HG03439 (cell line): Measurements from ENCODE around the gene PSMD6.

Source experiments
- ATAC-seq: cut with Tn5 transposase; IDR thresholded peaks from one replicate; pipeline ENCODE4 v1.9.1; 2021; ENCODE audit warnings: mild to moderate bottlenecking, moderate library complexity; ENCODE audit not compliant: unreplicated experiment

Gene PSMD6

GRCh38 chr3:64023187-64023860 lies at the start of gene PSMD6:
Gene PSMD6, minus strand, starts transcription at chr3:64023494. Its CDS starts 75 bp downstream, at chr3:64023419.
- ATAC-seq, result peak; percentile 97

GRCh38 chr3:64072126-64072525 lies 48.8 kb upstream of the PSMD6 start:
- no peak for ATAC-seq

- no peak for ATAC-seq
These were observed 47.4 kb upstream of the PSMD6 start for GRCh38 chr3:64070704-64071103.

- ATAC-seq, result no peak
These were observed 44.4 kb upstream of the PSMD6 start for GRCh38 chr3:64067506-64068346.

- no peak for ATAC-seq
These were observed 41.5 kb upstream of the PSMD6 start for GRCh38 chr3:64064804-64065203.

- no peak for ATAC-seq
These were observed 40.7 kb upstream of the PSMD6 start for GRCh38 chr3:64063983-64064438.

GRCh38 chr3:64063207-64063982 lies 40.1 kb upstream of the PSMD6 start:
- ATAC-seq, result no peak

- ATAC-seq, result no peak
These were observed 38.3 kb upstream of the PSMD6 start for GRCh38 chr3:64061628-64062027.

- no peak for ATAC-seq
These were observed 36.3 kb upstream of the PSMD6 start for GRCh38 chr3:64059484-64060175.

- ATAC-seq, result no peak
These were observed 35.3 kb upstream of the PSMD6 start for GRCh38 chr3:64058566-64058965.

- ATAC-seq, result no peak
These were observed 33.9 kb upstream of the PSMD6 start for GRCh38 chr3:64057231-64057630.

- no peak for ATAC-seq
These were observed 33.4 kb upstream of the PSMD6 start for GRCh38 chr3:64056606-64057180.

GRCh38 chr3:64055076-64055475 lies 31.8 kb upstream of the PSMD6 start:
- ATAC-seq, result no peak

- ATAC-seq, result no peak
These were observed 31.2 kb upstream of the PSMD6 start for GRCh38 chr3:64054488-64054887.

GRCh38 chr3:64053581-64053980 lies 30.3 kb upstream of the PSMD6 start:
- no peak for ATAC-seq

- ATAC-seq, result no peak
These were observed 29.8 kb upstream of the PSMD6 start for GRCh38 chr3:64053117-64053516.

- ATAC-seq, result no peak
These were observed 26.5 kb upstream of the PSMD6 start for GRCh38 chr3:64049832-64050231.

GRCh38 chr3:64049136-64049535 lies 25.8 kb upstream of the PSMD6 start:
- no peak for ATAC-seq

GRCh38 chr3:64048631-64049061 lies 25.4 kb upstream of the PSMD6 start:
- no peak for ATAC-seq

- ATAC-seq, result no peak
These were observed 24.5 kb upstream of the PSMD6 start for GRCh38 chr3:64047787-64048186.
